A549 (cell line): ENCODE measurements around the gene NDUFV2. TPM values are rescaled to one million over a fixed set of nuclear protein-coding genes. Genes with fewer than 3 reads are reported as not detected.
A peak's percentile ranks its signal among the peaks of the same experiment; 100 is the strongest.

ENCODE experiments used
- ATAC-seq, 2 experiments: fragments of 200-7000 bp in 1 of 2; fragments of >200 bp in 1 of 2; cut with Nextera tagmentation in 1 of 2; cut with Tn5 transposase in 1 of 2; 3 replicates each; pipeline versions ENCODE4 v1.8.0 to v1.9.1; 2018 to 2020; ENCODE audit warnings: mild to moderate bottlenecking in 1 of 2, moderate library complexity in 1 of 2
- CTCF ChIA-PET: fragments of 300-600 bp; sonication (Branson Sonifier 250); formaldehyde crosslinking; extraction: SDS; loops from one replicate; lab custom pipeline; 2021; ENCODE audit warnings: antibody characterized with exemption, inconsistent platforms; lab: Yijun Ruan, JAX
- POLR2A ChIA-PET: fragments of 350-600 bp; formaldehyde crosslinking; extraction: SDS; loops from one replicate; lab custom pipeline; 2021; ENCODE audit warnings: antibody characterized with exemption, inconsistent platforms; lab: Yijun Ruan, JAX
- DNase-seq, 2 experiments: peaks; one replicate each; pipeline versions ENCODE4 v3.0.0 to v3.0.0-alpha.2; 2011 to 2016; ENCODE audit warnings: low read depth in 1 of 2, low spot score in 1 of 2
- FAIRE-seq: peaks from 2 replicates; lab custom pipeline; 2011; peaks lifted over from hg19 to GRCh38; lab: Jason Lieb, UNC
- H3K27ac ChIP-seq, 2 experiments: fragments of >200 bp; sonication (Bioruptor Twin); formaldehyde crosslinking; 3 replicates each; pipeline ENCODE4 v1.5.1; 2016 to 2017
- H3K4me1 ChIP-seq: fragments of >200 bp; sonication (Bioruptor Twin); formaldehyde crosslinking; 3 replicates; pipeline ENCODE4 v1.6.1; 2016
- H3K4me2 ChIP-seq: fragments of >200 bp; sonication (Bioruptor Twin); formaldehyde crosslinking; 3 replicates; pipeline ENCODE4 v1.6.1; 2016
- H3K4me3 ChIP-seq: fragments of >200 bp; sonication (Bioruptor Twin); formaldehyde crosslinking; 3 replicates; pipeline ENCODE4 v1.5.1; 2016
- H3K9me3 ChIP-seq: fragments of >200 bp; sonication (Bioruptor Twin); formaldehyde crosslinking; 3 replicates; pipeline ENCODE4 v1.6.1; 2016
- BHLHE40 ChIP-seq: IDR thresholded peaks from 2 replicates; pipeline ENCODE4 v1.6.1; 2012; ENCODE audit warnings: low read depth, low read length, inconsistent platforms
- CEBPB ChIP-seq, 2 experiments: fragments of >200 bp in 1 of 2; sonication (Bioruptor Twin) in 1 of 2; formaldehyde crosslinking in 1 of 2; IDR thresholded peaks; 2 replicates each; pipeline ENCODE4 v1.6.1; 2012 to 2016
- CHD2 ChIP-seq: fragments of 150-350 bp; IDR thresholded peaks from 2 replicates; pipeline ENCODE4 v1.6.1; 2014; ENCODE audit warnings: low read length; ENCODE audit not compliant: partially characterized antibody
- E2F6 ChIP-seq: IDR thresholded peaks from 2 replicates; pipeline ENCODE4 v1.6.1; 2012; ENCODE audit warnings: low read depth, borderline replicate concordance
- EHF ChIP-seq: fragments of 250-450 bp; sonication (Bioruptor Pico); IDR thresholded peaks from 2 replicates; pipeline ENCODE4 v1.5.0; 2020; ENCODE audit warnings: mild to moderate bottlenecking
- EHMT2 ChIP-seq: fragments of 200-600 bp; sonication (generic); IDR thresholded peaks from 2 replicates; pipeline ENCODE4 v1.6.1; 2016; ENCODE audit warnings: antibody characterized with exemption, low read depth, mild to moderate bottlenecking, moderate library complexity
- ELK1 ChIP-seq: fragments of 150-350 bp; IDR thresholded peaks from 2 replicates; pipeline ENCODE4 v1.6.1; 2014; ENCODE audit warnings: low read depth, mild to moderate bottlenecking, low read length
- EP300 ChIP-seq, 2 experiments: fragments of >200 bp; sonication (Bioruptor Twin); formaldehyde crosslinking; IDR thresholded peaks; 2 replicates in 1 of 2; 3 replicates in 1 of 2; pipeline ENCODE4 v1.6.1; 2016 to 2017
- FOSB ChIP-seq: fragments of 250-450 bp; sonication (Bioruptor Pico); IDR thresholded peaks from 2 replicates; pipeline ENCODE4 v1.5.0; 2020; ENCODE audit warnings: mild to moderate bottlenecking, moderate library complexity
- FOXS1 ChIP-seq: fragments of 250-450 bp; sonication (Bioruptor Pico); IDR thresholded peaks from 2 replicates; pipeline ENCODE4 v1.5.0; 2020; ENCODE audit warnings: mild to moderate bottlenecking, moderate library complexity
- GATA3 ChIP-seq: IDR thresholded peaks from 2 replicates; pipeline ENCODE4 v1.6.1; 2012; ENCODE audit warnings: borderline replicate concordance
- HEYL ChIP-seq: fragments of 250-450 bp; sonication (Bioruptor Pico); IDR thresholded peaks from 2 replicates; pipeline ENCODE4 v1.8.0; 2021; ENCODE audit warnings: mild to moderate bottlenecking, moderate library complexity
- HMGXB4 ChIP-seq: fragments of 250-450 bp; sonication (Bioruptor Pico); IDR thresholded peaks from 2 replicates; pipeline ENCODE4 v1.5.0; 2021; ENCODE audit warnings: mild to moderate bottlenecking, moderate library complexity, borderline replicate concordance
- HOXB5 ChIP-seq: fragments of 250-450 bp; sonication (Bioruptor Pico); IDR thresholded peaks from 2 replicates; pipeline ENCODE4 v1.5.0; 2020; ENCODE audit warnings: mild to moderate bottlenecking, moderate library complexity
- JUN ChIP-seq, 2 experiments: fragments of >200 bp; sonication (Bioruptor Twin); formaldehyde crosslinking; IDR thresholded peaks; 2 replicates in 1 of 2; 3 replicates in 1 of 2; pipeline ENCODE4 v1.6.1; 2016 to 2017
- NPAS2 ChIP-seq: fragments of 250-450 bp; sonication (Bioruptor Pico); IDR thresholded peaks from 2 replicates; pipeline ENCODE4 v1.8.0; 2022; ENCODE audit warnings: mild to moderate bottlenecking, moderate library complexity, borderline replicate concordance
- PHF8 ChIP-seq: fragments of 200-600 bp; sonication (generic); IDR thresholded peaks from 2 replicates; pipeline ENCODE4 v1.6.1; 2016; ENCODE audit warnings: low read depth, mild to moderate bottlenecking, antibody characterized with exemption, moderate library complexity, borderline replicate concordance
- POLR2A ChIP-seq: IDR thresholded peaks from 2 replicates; pipeline ENCODE4 v1.6.1; 2012; ENCODE audit warnings: mild to moderate bottlenecking, low read length
- POLR2AphosphoS2 ChIP-seq: conservative IDR thresholded peaks from 2 replicates; pipeline ENCODE4 v1.6.1; 2012; ENCODE audit warnings: low read length, improper control_type of control experiment, inconsistent platforms
- RFX5 ChIP-seq: fragments of 450-650 bp; IDR thresholded peaks from 2 replicates; pipeline ENCODE4 v1.7.1; 2014; ENCODE audit warnings: antibody characterized with exemption, mild to moderate bottlenecking, moderate library complexity
- RNF2 ChIP-seq: fragments of 200-600 bp; sonication (generic); IDR thresholded peaks from 2 replicates; pipeline ENCODE4 v1.6.1; 2016; ENCODE audit warnings: low read depth, mild to moderate bottlenecking, antibody characterized with exemption, moderate library complexity, borderline replicate concordance
- SMC3 ChIP-seq: fragments of >200 bp; sonication (Bioruptor Twin); formaldehyde crosslinking; IDR thresholded peaks from 3 replicates; pipeline ENCODE4 v1.6.1; 2018; ENCODE audit warnings: inconsistent platforms
- SREBF2 ChIP-seq: fragments of 450-650 bp; IDR thresholded peaks from 2 replicates; pipeline ENCODE4 v1.6.1; 2014; ENCODE audit warnings: mild to moderate bottlenecking, moderate library complexity
- TFCP2L1 ChIP-seq: fragments of 250-450 bp; sonication (Bioruptor Pico); IDR thresholded peaks from 2 replicates; pipeline ENCODE4 v1.5.0; 2021; ENCODE audit warnings: mild to moderate bottlenecking
- ZC3H11A ChIP-seq: fragments of 450-650 bp; IDR thresholded peaks from 2 replicates; pipeline ENCODE4 v1.6.1; 2014; ENCODE audit warnings: antibody characterized with exemption, mild to moderate bottlenecking
- ZFP36 ChIP-seq: fragments of 450-650 bp; IDR thresholded peaks from 2 replicates; pipeline ENCODE4 v1.6.1; 2014; ENCODE audit warnings: borderline replicate concordance; ENCODE audit not compliant: partially characterized antibody
- ZSCAN20 ChIP-seq: fragments of 250-450 bp; sonication (Bioruptor Pico); IDR thresholded peaks from 2 replicates; pipeline ENCODE4 v1.8.0; 2022; ENCODE audit warnings: mild to moderate bottlenecking, moderate library complexity
- WGBS: methylation state at CpG from one replicate; pipeline ENCODE4 v1.1.6; 2017; ENCODE audit errors: missing lambda C conversion rate; 5-methylcytosine and 5-hydroxymethylcytosine counted together
- polyA plus RNA-seq, 4 experiments: library from polyadenylated mRNA; depleted of rRNA in 3 of 4; stranded (reverse); fragments of >200 nt; fragmentation: RNase III in 1 of 4; extraction: RNeasy Plus Mini Kit Qiagen cat#74134 plus additional on column Dnase treatment in 1 of 4; gene quantifications; 2 replicates in 3 of 4; 3 replicates in 1 of 4; pipeline ENCODE4 v1.2.3, GENCODE V29; 2011 to 2017

The NDUFV2 gene
- polyA plus RNA-seq, 2 of the 4 experiments (the other 2 are of a cell fraction): 115 to 180 TPM

GRCh38 chr18:9136315-9137155, 34.0 kb downstream of the NDUFV2 start, which contains the start of gene ANKRD12 (continued):
- no peak for TF ChIP-seq HMGXB4
- TF ChIP-seq GATA3: peak; percentile 65
- no peak for TF ChIP-seq CHD2
- no peak for TF ChIP-seq ELK1
- 0 out of 2 replicates have a peak, but pooled peaks have one; percentile 34 for TF ChIP-seq HOXB5 (CRISPR knock-in tag)
- TF ChIP-seq TFCP2L1: no peak
- no peak for TF ChIP-seq CEBPB (IDR thresholded peaks at IDR 0.05)
- no peak for TF ChIP-seq RNF2
- TF ChIP-seq POLR2A: peak; percentile 31
- peak; percentile 98 for TF ChIP-seq NPAS2 (CRISPR knock-in tag)
- TF ChIP-seq SMC3: no peak
- TF ChIP-seq FOXS1 (CRISPR knock-in tag): no peak
- 0 out of 2 replicates have a peak, but pooled peaks have one; percentile 7 for TF ChIP-seq PHF8
- TF ChIP-seq BHLHE40: peak; percentile 97
- no peak for TF ChIP-seq ZFP36
- no peak for TF ChIP-seq HEYL
- TF ChIP-seq EP300 (IDR thresholded peaks at IDR 0.05): no peak
- no peak for TF ChIP-seq FOSB
- no peak for TF ChIP-seq RFX5
- TF ChIP-seq JUN (IDR thresholded peaks at IDR 0.05): peak in 1 of 2 experiments; percentile 38; a peak in 2 of 5 replicates
- TF ChIP-seq POLR2AphosphoS2: no peak
- no peak for TF ChIP-seq EHMT2
- no peak for TF ChIP-seq E2F6
- no peak for TF ChIP-seq SREBF2

GRCh38 chr18:9137168-9138066, 34.9 kb downstream of the NDUFV2 start:
- peak; percentile 37 to 62 for DNase-seq
- Histone ChIP-seq H3K4me1 (peaks cover 64% of the 10 kb centered on the region), H3K9me3 (no peaks in the 10 kb centered on the region), H3K4me3 (peak overlapping the region; percentile 62), H3K4me2 (peak overlapping the region; percentile 78), H3K27ac (peak overlapping the region; percentile 84 to 89)
- POLR2A ChIA-PET: interaction anchor here (0.5 to 1.6 kb wide), 5 partner anchors 10 to 120 kb away, joined by 3 to 9 read pairs (median 3); partner anchors contain the start of gene NDUFV2
- peak; percentile 7; the same call in 1 of the 2 replicates for TF ChIP-seq ZC3H11A
- TF ChIP-seq ZSCAN20 (CRISPR knock-in tag): no peak
- TF ChIP-seq EHF (CRISPR knock-in tag): no peak
- no peak for TF ChIP-seq HEYL
- peak; percentile 9; the same call in 1 of the 2 replicates for TF ChIP-seq POLR2A
- no peak for FAIRE-seq
- 3% methylated on average over 30 of the region's 95 CpGs for WGBS
- CTCF ChIA-PET: interaction anchor here (0.9 to 8.1 kb wide), 4 partner anchors 9 to 65 kb away, joined by 3 to 48 read pairs (median 4); no protein-coding TSS in a partner anchor
- peak; percentile 5 to 74; a peak in 5 of 6 replicates for ATAC-seq
